Brain microvascular endothelial cell (primary cell): ENCODE results near the gene CHST11.

Experiments
- DNase-seq: peaks from one replicate; pipeline ENCODE4 v3.0.0-alpha.2; 2020
- H3K27ac ChIP-seq: fragments of 250-450 bp; sonication (Bioruptor Pico); 2 replicates; pipeline ENCODE4 v1.5.1; 2020; ENCODE audit warnings: mild to moderate bottlenecking, moderate library complexity
- H3K27me3 ChIP-seq: fragments of 250-450 bp; sonication (Bioruptor Pico); replicated peaks from 2 replicates; pipeline ENCODE4 v1.5.1; 2020; ENCODE audit warnings: mild to moderate bottlenecking
- H3K36me3 ChIP-seq: fragments of 250-450 bp; sonication (Bioruptor Pico); replicated peaks from 2 replicates; pipeline ENCODE4 v1.5.1; 2020; ENCODE audit warnings: mild to moderate bottlenecking
- H3K4me3 ChIP-seq: 2 replicates; pipeline ENCODE4 v1.5.1; 2011; ENCODE audit warnings: low read depth, mild to moderate bottlenecking, control low read depth, low read length, moderate library complexity
- CTCF ChIP-seq: IDR thresholded peaks from 2 replicates; pipeline ENCODE4 v1.5.1; 2011; ENCODE audit warnings: low read depth, mild to moderate bottlenecking, moderate library complexity, low read length, control low read depth, inconsistent platforms; ENCODE audit errors: missing control alignments
- in situ Hi-C: cut with HindIII; loops from 2 replicates; pipeline ENCODE4 v1.10.0; 2017; ENCODE audit warnings: low sequenced_read_pairs, low pct_ligation_motif_present

Gene CHST11

GRCh38 chr12:104722601-104723534 is 266.1 kb downstream of the CHST11 start:
- no peak for DNase-seq
- Histone ChIP-seq H3K36me3 (no peaks in the 10 kb centered on the region), H3K4me3 (no peak overlapping the region), H3K27me3 (no peaks in the 10 kb centered on the region), H3K27ac (no peak overlapping the region)
- TF ChIP-seq CTCF: no peak
- in situ Hi-C loops: no loop called here

- in situ Hi-C loops: no loop called here
- H3K4me3 ChIP-seq: no peak overlapping the region
- no peak for TF ChIP-seq CTCF
Measured at GRCh38 chr12:104723895-104724294, 267.1 kb downstream of the CHST11 start.

DNA sequence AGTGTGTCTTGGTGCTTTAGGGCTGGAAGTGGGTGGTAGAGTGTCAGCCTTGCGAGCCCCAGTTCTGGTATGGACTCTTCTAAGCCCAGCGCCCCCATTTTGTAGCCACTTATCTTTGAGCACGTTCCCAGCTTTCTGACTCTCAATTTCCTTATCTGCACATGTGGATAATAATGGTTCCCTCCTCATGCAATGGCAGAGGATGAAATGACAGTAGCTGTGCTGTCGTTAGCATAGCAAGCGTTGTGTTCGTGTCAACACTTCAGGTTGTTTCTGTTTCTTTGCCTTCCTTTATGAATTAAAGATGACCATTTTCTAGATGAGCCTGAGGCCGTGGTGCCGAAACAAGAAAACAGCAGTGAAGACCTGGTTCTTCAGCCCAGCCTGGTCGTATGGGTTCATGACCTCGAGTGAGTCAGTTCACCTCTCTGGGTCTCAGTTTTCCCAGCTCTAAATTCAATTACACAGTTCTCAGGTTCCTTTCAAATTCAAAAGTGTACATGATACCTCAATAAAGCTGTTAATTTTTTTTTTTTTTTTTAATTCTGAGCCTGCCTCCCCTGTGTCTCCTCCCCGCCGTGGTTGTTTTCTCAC is 268.3 kb downstream of the CHST11 start:
- Histone ChIP-seq H3K4me3 (no peak overlapping the region), H3K36me3 (peaks cover 7% of the 10 kb centered on the region), H3K27me3 (no peaks in the 10 kb centered on the region), H3K27ac (no peak overlapping the region)
- no peak for TF ChIP-seq CTCF
- DNase-seq: no peak
- in situ Hi-C loops: no loop called here

More at GRCh38 chr12:104723895-104724294, 267.1 kb downstream of the CHST11 start:
- Histone ChIP-seq H3K27me3 (no peaks in the 10 kb centered on the region), H3K36me3 (peaks cover 2% of the 10 kb centered on the region), H3K27ac (no peak overlapping the region)
- no peak for DNase-seq

DNA sequence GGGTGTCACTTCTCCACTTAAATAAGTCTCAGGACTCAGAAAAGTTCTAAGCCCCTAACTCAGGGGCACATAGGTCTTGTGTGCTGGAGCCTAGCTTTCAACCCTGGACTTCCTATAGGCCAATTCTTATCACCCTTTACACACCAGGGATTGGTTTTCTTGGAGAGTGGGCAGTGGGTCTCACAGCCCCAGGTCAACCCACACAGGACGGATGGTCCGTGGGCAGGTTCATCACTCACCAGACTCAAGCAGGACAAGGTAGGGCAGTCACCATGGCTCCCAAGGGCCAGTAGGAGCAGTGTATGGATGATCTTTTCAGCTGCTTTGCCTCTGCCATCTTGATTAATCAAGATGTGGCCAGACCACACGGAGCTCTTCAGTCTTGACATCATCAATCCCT is 268.9 kb downstream of the CHST11 start:
- Histone ChIP-seq H3K27ac (no peak overlapping the region), H3K27me3 (no peaks in the 10 kb centered on the region), H3K4me3 (no peak overlapping the region), H3K36me3 (peaks cover 7% of the 10 kb centered on the region)
- no peak for DNase-seq
- no peak for TF ChIP-seq CTCF
- in situ Hi-C loops: no loop called here

DNA sequence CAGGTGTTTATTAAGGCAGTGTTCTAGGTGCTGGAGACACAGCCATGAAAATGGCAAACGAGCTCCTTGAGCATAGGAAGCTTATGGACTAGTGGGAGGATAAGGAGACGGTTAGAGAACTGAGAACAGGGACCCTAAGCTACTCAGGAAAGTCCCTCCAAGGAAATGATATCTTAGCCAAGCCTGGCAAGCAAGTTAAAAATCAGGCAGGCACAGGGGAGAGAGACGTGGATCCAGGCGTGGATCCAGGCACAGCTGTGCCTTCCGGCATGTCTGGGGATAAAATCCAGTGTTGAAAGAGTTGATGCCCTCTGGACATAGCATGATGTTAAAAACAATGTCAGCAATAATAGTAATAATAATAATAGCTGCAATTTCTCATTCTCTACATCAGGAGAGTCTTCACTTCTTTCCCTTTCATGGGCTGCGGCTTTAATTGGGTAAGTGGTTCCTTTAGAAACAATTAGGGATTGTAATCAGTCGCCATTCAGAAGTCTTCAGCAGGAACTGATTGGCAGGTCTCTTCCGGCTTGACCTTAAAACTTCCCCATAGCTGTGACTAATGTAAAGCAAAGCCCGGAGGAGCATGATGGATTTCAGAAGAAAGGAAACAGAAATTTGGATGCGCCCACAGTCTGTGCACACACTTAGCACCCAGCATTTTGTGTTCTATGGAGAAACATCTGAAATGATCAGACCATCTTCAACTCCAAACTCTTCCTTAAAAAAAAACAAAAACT is 271.1 kb downstream of the CHST11 start:
- DNase-seq: no peak
- H3K27ac ChIP-seq: no peak overlapping the region
- peaks cover 7% of the 10 kb centered on the region for H3K36me3 ChIP-seq
- H3K27me3 ChIP-seq: no peaks in the 10 kb centered on the region
- no peak for TF ChIP-seq CTCF
- H3K4me3 ChIP-seq: no peak overlapping the region
- in situ Hi-C loops: no loop called here
